GM12892 (cell line): Measurements from ENCODE around the gene CHTF8.
"Not testable (repeated sequence)": the region's sequence is repeated elsewhere in the genome, so short reads cannot be mapped to it uniquely, and the experiment has no call there.

Source experiments
- DNase-seq: peaks from one replicate; pipeline ENCODE4 v3.0.0; 2011; ENCODE audit not compliant: insufficient read length
- FAIRE-seq: peaks from 2 replicates; lab custom pipeline; 2011; peaks lifted over from hg19 to GRCh38; lab: Jason Lieb, UNC
- POLR2A ChIP-seq: IDR thresholded peaks from 2 replicates; pipeline ENCODE4 v1.6.1; 2011; ENCODE audit warnings: low read depth, low read length, control low read depth
- POLR2AphosphoS5 ChIP-seq: IDR thresholded peaks from 2 replicates; pipeline ENCODE4 v1.6.1; 2011; ENCODE audit warnings: low read depth, low read length, control low read depth
- TAF1 ChIP-seq: IDR thresholded peaks from 2 replicates; pipeline ENCODE4 v1.6.1; 2011; ENCODE audit warnings: low read depth, mild to moderate bottlenecking, control low read depth, low read length, borderline replicate concordance

The CHTF8 gene

GRCh38 chr16:69165584-69165983 lies 33.2 kb upstream of the CHTF8 start:
- DNase-seq = no peak
- FAIRE-seq = no peak
- TF ChIP-seq POLR2A (no peak), POLR2AphosphoS5 (no peak), TAF1 (no peak)

DNA sequence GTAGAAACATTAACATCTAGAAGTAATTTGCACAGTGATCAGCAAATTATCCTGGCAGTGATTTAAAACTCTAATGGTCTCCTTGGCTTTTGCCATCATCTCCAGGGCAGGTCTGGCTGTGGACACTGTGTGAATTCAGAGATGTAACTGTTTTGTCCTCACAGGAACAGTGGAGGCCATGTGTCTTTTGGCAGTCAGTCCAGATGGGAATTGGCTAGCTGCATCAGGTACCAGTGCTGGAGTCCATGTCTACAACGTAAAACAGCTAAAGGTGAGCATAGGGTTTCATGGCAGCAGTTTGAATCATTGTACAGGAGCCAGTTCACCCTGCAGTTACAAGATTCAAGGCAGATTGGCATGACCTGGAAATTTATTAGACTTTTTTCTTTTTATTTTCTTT lies 27.8 kb upstream of the CHTF8 start:
- no peak for FAIRE-seq
- TF ChIP-seq TAF1 (no peak), POLR2A (no peak), POLR2AphosphoS5 (no peak)
- no peak for DNase-seq

DNA sequence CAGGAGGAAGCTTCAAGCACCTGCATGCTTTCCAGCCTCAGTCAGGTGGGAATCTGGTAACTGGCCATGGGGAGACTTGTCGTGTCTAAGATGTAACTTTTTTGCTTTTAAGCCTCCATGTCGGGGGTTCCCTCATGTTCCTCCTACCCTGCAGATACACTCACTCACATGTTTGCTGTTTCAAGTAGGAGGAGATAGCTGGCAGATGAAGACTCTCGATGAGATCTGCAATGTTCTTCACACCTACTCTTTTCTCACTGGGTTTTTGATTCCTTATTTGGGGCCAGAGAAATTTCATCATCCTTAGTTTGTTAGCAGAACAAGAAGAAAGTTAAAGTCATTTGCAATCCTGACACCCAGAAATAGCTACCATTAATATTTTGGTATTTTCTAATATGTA lies 24.8 kb upstream of the CHTF8 start:
- TF ChIP-seq POLR2AphosphoS5 (no peak), POLR2A (no peak), TAF1 (no peak)
- FAIRE-seq (no peak), DNase-seq (no peak)

DNA sequence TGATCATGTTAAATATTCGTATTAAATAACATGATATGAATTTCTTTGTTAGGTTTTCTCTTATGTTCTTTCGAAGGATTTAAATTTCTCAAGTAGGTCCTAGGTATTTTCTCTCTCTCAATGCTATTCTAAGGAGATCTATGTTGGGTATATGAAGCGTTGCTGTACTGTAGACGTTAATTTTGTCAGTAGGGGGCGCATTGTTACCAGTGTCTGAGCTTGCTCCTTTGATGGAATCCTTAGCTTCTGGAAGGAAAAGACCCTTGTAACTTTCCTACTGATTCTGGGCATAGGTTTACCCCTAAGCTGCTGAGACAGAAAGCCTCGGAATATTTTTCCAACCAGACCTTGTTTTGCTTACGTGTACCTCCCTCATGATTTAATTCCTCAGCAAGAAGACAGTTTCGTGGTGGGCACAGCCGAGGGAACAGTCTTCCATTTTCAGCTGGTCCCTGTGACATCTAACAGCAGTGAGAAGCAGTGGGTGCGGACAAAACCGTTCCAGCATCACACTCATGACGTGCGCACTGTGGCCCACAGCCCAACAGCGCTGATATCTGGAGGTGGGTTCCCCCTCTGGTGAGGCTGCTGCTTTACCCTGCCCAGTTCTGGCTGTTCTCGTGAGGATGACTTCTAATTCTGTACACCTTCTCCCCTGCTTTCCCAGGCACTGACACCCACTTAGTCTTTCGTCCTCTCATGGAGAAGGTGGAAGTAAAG lies 17.9 kb upstream of the CHTF8 start:
- TF ChIP-seq POLR2AphosphoS5 (no peak), TAF1 (no peak)
- peak; percentile 83 for FAIRE-seq

GRCh38 chr16:69149621-69150020 lies 17.2 kb upstream of the CHTF8 start:
- not testable (repeated sequence) for DNase-seq, FAIRE-seq

More for the DNA sequence above, 17.9 kb upstream of the CHTF8 start:
- peak; percentile 32 for DNase-seq

- no peak for TF ChIP-seq POLR2A
- no peak for TF ChIP-seq POLR2AphosphoS5
- TF ChIP-seq TAF1 = no peak
- DNase-seq (no peak), FAIRE-seq (no peak)
Observed at GRCh38 chr16:69145658-69146057, 13.3 kb upstream of the CHTF8 start.

DNA sequence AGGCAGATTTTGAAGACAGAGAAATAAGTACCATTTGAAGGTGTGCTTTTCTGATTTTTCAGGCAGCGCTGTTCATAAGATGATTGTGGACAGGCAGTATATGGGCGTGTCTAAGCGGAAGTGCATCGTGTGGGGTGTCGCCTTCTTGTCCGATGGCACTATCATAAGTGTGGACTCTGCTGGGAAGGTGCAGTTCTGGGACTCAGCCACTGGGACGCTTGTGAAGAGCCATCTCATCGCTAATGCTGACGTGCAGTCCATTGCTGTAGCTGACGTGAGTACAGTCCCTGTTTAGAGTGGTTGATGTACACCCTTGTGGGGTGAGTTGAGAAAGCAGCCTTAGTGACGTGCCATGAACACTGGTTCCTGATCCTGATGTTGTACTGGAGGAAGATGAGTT lies 10.7 kb upstream of the CHTF8 start:
- DNase-seq = no peak
- TF ChIP-seq POLR2A = no peak
- no peak for TF ChIP-seq POLR2AphosphoS5
- TF ChIP-seq TAF1 = no peak
- no peak for FAIRE-seq

- no peak for DNase-seq
- no peak for FAIRE-seq
- TF ChIP-seq TAF1 = no peak
- no peak for TF ChIP-seq POLR2AphosphoS5
- no peak for TF ChIP-seq POLR2A
Observed at GRCh38 chr16:69141936-69142335, 9.5 kb upstream of the CHTF8 start.

DNA sequence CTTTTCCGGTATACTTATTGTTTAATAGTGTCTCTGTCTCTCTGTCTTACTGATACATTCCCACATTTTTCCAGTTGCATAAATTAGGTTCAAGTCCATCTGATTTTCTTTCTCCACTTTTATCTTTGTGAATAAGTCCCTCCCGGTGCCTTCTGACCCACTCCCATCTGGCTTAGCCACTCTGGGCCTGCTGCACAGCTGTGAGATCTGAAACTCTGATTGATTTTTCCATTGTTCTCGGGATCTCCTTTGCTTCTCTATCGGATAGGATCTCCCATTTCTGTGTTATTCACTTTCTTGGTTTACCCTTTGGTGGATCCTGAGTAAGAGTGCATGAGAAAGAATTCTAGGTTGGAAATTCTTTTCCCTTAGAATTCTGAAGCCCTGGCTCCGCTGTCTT lies 8.6 kb upstream of the CHTF8 start:
- TF ChIP-seq TAF1 (no peak), POLR2A (no peak), POLR2AphosphoS5 (no peak)
- FAIRE-seq = no peak
- DNase-seq = no peak

GRCh38 chr16:69139464-69139863 lies 7.1 kb upstream of the CHTF8 start:
- not testable (repeated sequence) for FAIRE-seq, DNase-seq

DNA sequence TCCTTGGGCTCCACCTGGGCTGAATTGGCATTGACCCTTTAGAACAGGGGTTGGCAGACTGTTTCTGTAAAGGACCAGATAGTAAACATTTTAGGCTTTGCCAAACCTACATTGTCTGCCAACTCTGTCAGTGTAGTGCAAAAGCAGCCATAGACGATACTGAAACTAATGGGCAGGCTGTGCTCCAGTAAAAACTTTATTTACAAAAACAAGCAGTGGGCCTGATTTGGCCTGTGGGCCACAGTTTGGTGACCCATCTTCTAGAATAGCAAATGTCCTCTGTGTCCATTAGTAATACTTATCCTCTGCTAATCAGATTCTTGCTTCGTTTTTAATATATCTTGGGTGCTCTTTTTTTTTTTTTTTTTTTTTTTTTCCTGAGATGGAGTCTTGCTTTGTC lies 6.2 kb upstream of the CHTF8 start:
- TF ChIP-seq TAF1 = no peak
- no peak for TF ChIP-seq POLR2AphosphoS5
- no peak for TF ChIP-seq POLR2A
- no peak for FAIRE-seq
- DNase-seq = no peak

GRCh38 chr16:69133373-69133954 lies 1.1 kb upstream of the CHTF8 start:
- TF ChIP-seq POLR2A (no peak), TAF1 (no peak), POLR2AphosphoS5 (no peak)
- no peak for FAIRE-seq
- DNase-seq = no peak
